WTC11 (cell line): Measurements from ENCODE around the gene INSC.

Experiments used
- AFF4 ChIP-seq: sonication (generic); formaldehyde crosslinking; IDR thresholded peaks from 2 replicates; pipeline ENCODE4 v1.8.1; 2023; ENCODE audit warnings: mild to moderate bottlenecking, missing genetic modification reagents, borderline replicate concordance
- CBFB ChIP-seq: sonication (generic); formaldehyde crosslinking; IDR thresholded peaks from 2 replicates; pipeline ENCODE4 v1.8.1; 2022; ENCODE audit warnings: mild to moderate bottlenecking, low read depth, missing genetic modification reagents
- NFE2L1 ChIP-seq: sonication (generic); formaldehyde crosslinking; IDR thresholded peaks from 2 replicates; pipeline ENCODE4 v1.8.1; 2023; ENCODE audit warnings: missing genetic modification reagents
- PREB ChIP-seq: sonication (generic); formaldehyde crosslinking; IDR thresholded peaks from 2 replicates; pipeline ENCODE4 v1.8.1; 2022; ENCODE audit warnings: mild to moderate bottlenecking, missing genetic modification reagents, moderate library complexity, borderline replicate concordance
- USF1 ChIP-seq: sonication (generic); formaldehyde crosslinking; IDR thresholded peaks from 2 replicates; pipeline ENCODE4 v1.8.0; 2022; ENCODE audit warnings: mild to moderate bottlenecking, missing genetic modification reagents
- ZBTB21 ChIP-seq: sonication (generic); formaldehyde crosslinking; IDR thresholded peaks from 2 replicates; pipeline ENCODE4 v1.8.1; 2023; ENCODE audit warnings: mild to moderate bottlenecking, missing genetic modification reagents, borderline replicate concordance
- ZNF396 ChIP-seq: fragments of 250-450 bp; sonication (Bioruptor Pico); IDR thresholded peaks from 2 replicates; pipeline ENCODE4 v1.8.0; 2021; ENCODE audit warnings: mild to moderate bottlenecking, moderate library complexity, borderline replicate concordance

- no peak for TF ChIP-seq NFE2L1 (CRISPR knock-in tag)
- no peak for TF ChIP-seq PREB
- no peak for TF ChIP-seq USF1 (CRISPR knock-in tag)
- TF ChIP-seq ZBTB21 (CRISPR knock-in tag) = no peak
- no peak for TF ChIP-seq ZNF396 (CRISPR knock-in tag)
- TF ChIP-seq CBFB (CRISPR knock-in tag) = no peak
- TF ChIP-seq AFF4 (CRISPR knock-in tag) = no peak
Measured at GRCh38 chr11:15113381-15113780, 1.3 kb upstream of the INSC start.
